Upper lobe of left lung (tissue), 6 donors: ENCODE data around the gene BEST2. TPM values are rescaled to one million over a fixed set of nuclear protein-coding genes. Genes with fewer than 3 reads are reported as not detected.

Experiments used
- ATAC-seq, 2 donors: fragments of 200-7000 bp; cut with Tn5 transposase; one replicate each; pipeline ENCODE4 v1.9.1; 2022; ENCODE audit warnings: mild to moderate bottlenecking in 2 of 2, moderate library complexity in 2 of 2; ENCODE audit not compliant: low FRiP score in 2 of 2
- DNase-seq, 2 donors: peaks; one replicate each; pipeline ENCODE4 v3.0.0-alpha.2; 2019 to 2020
- H3K27ac ChIP-seq, 4 donors: fragments of 200-600 bp; sonication (generic); one replicate each; pipeline ENCODE4 v1.5.1; 2016 to 2019
- H3K27me3 ChIP-seq, 4 donors: fragments of 200-600 bp; sonication (generic); one replicate each; pipeline ENCODE4 v1.5.1; 2017 to 2019
- H3K36me3 ChIP-seq, 4 donors: fragments of 200-600 bp; sonication (generic); one replicate each; pipeline ENCODE4 v1.5.1; 2016 to 2019
- H3K4me1 ChIP-seq, 4 donors: fragments of 200-600 bp; sonication (generic); one replicate each; pipeline ENCODE4 v1.5.1; 2018 to 2019
- H3K4me3 ChIP-seq, 4 donors: fragments of 200-600 bp; sonication (generic); one replicate each; pipeline ENCODE4 v1.5.1; 2017 to 2019; ENCODE audit warnings: mild to moderate bottlenecking in 2 of 4, moderate library complexity in 1 of 4
- H3K9me3 ChIP-seq, 4 donors: fragments of 200-600 bp; sonication (generic); one replicate each; pipeline ENCODE4 v1.5.1; 2018 to 2019
- CTCF ChIP-seq, 6 experiments: fragments of 450-650 bp in 4 of 6; fragments of 200-600 bp in 2 of 6; sonication (generic) in 2 of 6; IDR thresholded peaks; one replicate each; pipeline ENCODE4 v1.5.1; 2016 to 2019; ENCODE audit warnings: antibody characterized with exemption in 6 of 6
- EP300 ChIP-seq, 4 donors: sonication (generic); formaldehyde crosslinking; IDR thresholded peaks; one replicate each; pipeline ENCODE4 v1.5.1; 2017; ENCODE audit warnings: antibody characterized with exemption in 4 of 4, control low read depth in 2 of 4
- POLR2A ChIP-seq, 4 donors: fragments of 450-650 bp; IDR thresholded peaks; one replicate each; pipeline ENCODE4 v1.5.1; 2016 to 2017; ENCODE audit warnings: antibody characterized with exemption in 4 of 4, mild to moderate bottlenecking in 2 of 4
- POLR2AphosphoS5 ChIP-seq, 2 donors: sonication (generic); formaldehyde crosslinking; IDR thresholded peaks; one replicate each; pipeline ENCODE4 v1.5.1; 2017; ENCODE audit warnings: antibody characterized with exemption in 2 of 2
- WGBS, 2 donors: methylation state at CpG; one replicate each; pipeline ENCODE4 v1.1.5; 2017 to 2018; 5-methylcytosine and 5-hydroxymethylcytosine counted together
- small RNA-seq, 4 donors: library from RNA; depleted of rRNA; stranded (forward); fragments of <200 nt; gene quantifications; one replicate each; pipeline ENCODE3, GENCODE V24; 2016
- total RNA-seq, 6 donors: library from RNA; depleted of rRNA in 4 of 6; stranded (reverse); fragments of >200 nt in 4 of 6; gene quantifications; one replicate each; pipeline versions ENCODE4 v1.1.0 to v1.2.1, GENCODE V29; 2016 to 2021
- donor health status: DM: no; HTN: no; CAD: no; lungs with moderate emphysema.
- donor health status: DM: no; HTN: yes; CAD: no; lungs with severe emphysema.

BEST2 gene
- total RNA-seq, 6 donors from 2014 or later, result 0.11 TPM; not detected in 5

DNA sequence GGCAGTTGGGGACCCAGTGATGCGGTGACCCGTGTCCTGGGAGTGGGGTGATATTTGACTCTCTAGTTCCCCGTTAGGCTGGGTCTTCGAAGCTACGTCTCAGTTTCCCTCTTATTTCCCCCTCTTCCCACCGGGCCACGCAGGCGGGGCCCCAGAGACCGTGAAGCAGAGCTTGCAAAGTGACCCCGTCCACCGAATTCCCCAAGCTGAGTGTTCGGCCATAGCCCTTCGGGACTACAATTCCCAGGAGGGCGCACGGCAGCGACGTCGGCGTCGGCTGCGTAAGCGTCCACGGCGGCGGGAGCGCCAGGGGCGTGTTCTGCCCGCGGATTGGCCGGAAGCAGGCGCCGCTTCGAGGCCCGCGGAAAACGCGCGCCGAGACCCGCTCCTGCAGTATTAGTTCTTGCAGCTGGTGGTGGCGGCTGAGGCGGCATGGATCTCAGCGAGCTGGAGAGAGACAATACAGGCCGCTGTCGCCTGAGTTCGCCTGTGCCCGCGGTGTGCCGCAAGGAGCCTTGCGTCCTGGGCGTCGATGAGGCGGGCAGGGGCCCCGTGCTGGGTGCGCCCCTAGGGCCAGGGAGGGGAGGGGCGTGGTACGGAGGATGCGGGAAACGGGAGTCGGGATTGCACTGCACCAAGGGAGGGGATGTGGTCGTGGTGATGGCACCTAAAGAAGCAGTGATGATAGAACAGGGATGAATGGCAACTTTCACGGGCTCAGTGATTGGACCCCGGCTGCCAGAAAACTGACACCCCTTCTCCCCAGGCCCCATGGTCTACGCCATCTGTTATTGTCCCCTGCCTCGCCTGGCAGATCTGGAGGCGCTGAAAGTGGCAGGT lies 54.9 kb downstream of the BEST2 start, which contains the start of gene RNASEH2A:
RNASEH2A (plus strand) TSS at position 343 of the 840 bp plus-strand sequence; CDS start at position 433, 90 bp downstream.
- WGBS, 2 donors, result 4 to 12% methylated on average over 24 to 66 of the region's 66 CpGs
- ATAC-seq (peak; percentile 92 to 93), DNase-seq (peak; percentile 93 to 98)
- Histone ChIP-seq H3K27me3 (no peaks in the 10 kb centered on the region), H3K36me3 (peaks cover 0 to 4% (median 3%) of the 10 kb centered on the region in 4 donors), H3K27ac (peak within 1 kb of the TSS; percentile 15 to 72 (median 42)), H3K9me3 (no peaks in the 10 kb centered on the region), H3K4me3 (peak within 1 kb of the TSS; percentile 59 to 76 (median 66)), H3K4me1 (peaks cover 17 to 25% (median 20%) of the 10 kb centered on the region in 4 donors)
- peak in 1 of 4 donors; percentile 10 for TF ChIP-seq EP300 (IDR thresholded peaks at IDR 0.05)
- TF ChIP-seq POLR2AphosphoS5 (IDR thresholded peaks at IDR 0.05), result peak; percentile 57 to 74
- TF ChIP-seq POLR2A (IDR thresholded peaks at IDR 0.05), result peak in 1 of 4 donors; percentile 53
- TF ChIP-seq CTCF (IDR thresholded peaks at IDR 0.05), result peak in 2 of 6 experiments; percentile 23 to 26

Small RNA genes within 50 kb of the gene (small RNA-seq; reads per million reads assigned to genes)
- gene MIR5684 (0 to 0.31 (median 0.10) reads per million in 4 donors), gene SNORD41 (46.3 to 96.3 (median 75.0) reads per million in 4 donors)

Other genes with a start within 250 kb of the BEST2 start
- gene ZNF564, start 200.3 kb upstream of the BEST2 start, total RNA-seq, result 10 to 100 TPM in 4 of 6 donors, 1 to 10 TPM in 2; 5.0 to 28.3 (median 12.2) TPM
- gene ZNF490, start 141.0 kb upstream of the BEST2 start, total RNA-seq, result 10 to 100 TPM in 2 of 6 donors, 1 to 10 TPM in 4; 4.3 to 11.6 (median 9.0) TPM
- 10 to 100 TPM; 12.6 to 29.3 (median 21.9) TPM for gene ZNF791, start 140.9 kb upstream of the BEST2 start, total RNA-seq
- 100 to 1,000 TPM in 5 of 6 donors, 10 to 100 TPM in 1; 56.8 to 299 (median 121) TPM for gene MAN2B1, start 85.0 kb upstream of the BEST2 start, total RNA-seq
- gene WDR83, start 85.0 kb upstream of the BEST2 start, total RNA-seq, result 10 to 100 TPM in 2 of 6 donors, 1 to 10 TPM in 4; 6.1 to 12.9 (median 8.4) TPM
- gene DHPS, start 69.9 kb upstream of the BEST2 start, total RNA-seq, result 100 to 1,000 TPM in 2 of 6 donors, 10 to 100 TPM in 4; 71.6 to 190 (median 94.3) TPM
- gene GNG14, start 63.8 kb upstream of the BEST2 start, total RNA-seq, result not detected
- 10 to 100 TPM in 2 of 6 donors, 1 to 10 TPM in 4; 6.5 to 13.7 (median 8.7) TPM for gene FBXW9, start 55.2 kb upstream of the BEST2 start, total RNA-seq
- 100 to 1,000 TPM in 1 of 6 donors, 10 to 100 TPM in 5; 43.5 to 124 (median 46.1) TPM for gene TNPO2, start 27.9 kb upstream of the BEST2 start, total RNA-seq
- 100 to 1,000 TPM; 156 to 324 (median 261) TPM for gene TRIR, start 17.1 kb upstream of the BEST2 start, total RNA-seq
- gene GET3, start 14.3 kb upstream of the BEST2 start, total RNA-seq, result 10 to 100 TPM; 14.7 to 71.7 (median 49.8) TPM
- 100 to 1,000 TPM in 2 of 6 donors, 10 to 100 TPM in 4; 48.9 to 367 (median 79.6) TPM for gene HOOK2, start 23.8 kb downstream of the BEST2 start, total RNA-seq
- gene JUNB, start 39.7 kb downstream of the BEST2 start, total RNA-seq, result 100 to 1,000 TPM; 127 to 422 (median 354) TPM
- gene PRDX2, start 50.0 kb downstream of the BEST2 start, total RNA-seq, result 100 to 1,000 TPM in 4 of 6 donors, 10 to 100 TPM in 2; 57.6 to 173 (median 123) TPM
- 1 to 10 TPM in 2 of 6 donors, not detected in 4; 4.6 to 6.0 TPM for gene THSD8, start 50.3 kb downstream of the BEST2 start, total RNA-seq
- 1 to 10 TPM; 4.2 to 7.6 (median 5.6) TPM for gene RNASEH2A, start 54.8 kb downstream of the BEST2 start, total RNA-seq
- gene RTBDN, start 82.8 kb downstream of the BEST2 start, total RNA-seq, result not detected
- gene MAST1, start 86.7 kb downstream of the BEST2 start, total RNA-seq, result under 1 TPM in 3 of 6 donors, not detected in 3; 0.17 to 0.89 (median 0.61) TPM
- 10 to 100 TPM; 34.6 to 87.2 (median 60.1) TPM for gene DNASE2, start 129.7 kb downstream of the BEST2 start, total RNA-seq
- under 1 TPM in 4 of 6 donors, not detected in 2; 0.17 to 0.89 (median 0.42) TPM for gene KLF1, start 135.4 kb downstream of the BEST2 start, total RNA-seq
- gene GCDH, start 139.4 kb downstream of the BEST2 start, total RNA-seq, result 10 to 100 TPM; 19.3 to 47.1 (median 33.3) TPM
- gene SYCE2, start 167.5 kb downstream of the BEST2 start, total RNA-seq, result not detected
- gene FARSA, start 181.9 kb downstream of the BEST2 start, total RNA-seq, result 100 to 1,000 TPM in 1 of 6 donors, 10 to 100 TPM in 5; 35.3 to 104 (median 53.4) TPM
- gene CALR, start 186.8 kb downstream of the BEST2 start, total RNA-seq, result 1,000 to 10,000 TPM in 1 of 6 donors, 100 to 1,000 TPM in 5; 171 to 1,351 (median 423) TPM
- gene RAD23A, start 194.1 kb downstream of the BEST2 start, total RNA-seq, result 100 to 1,000 TPM in 3 of 6 donors, 10 to 100 TPM in 3; 69.1 to 115 (median 98.8) TPM
- 10 to 100 TPM; 15.3 to 43.8 (median 26.6) TPM for gene GADD45GIP1, start 205.4 kb downstream of the BEST2 start, total RNA-seq
- not detected for gene DAND5, start 217.8 kb downstream of the BEST2 start, total RNA-seq
- gene NFIX, start 243.7 kb downstream of the BEST2 start, total RNA-seq, result 100 to 1,000 TPM in 3 of 6 donors, 10 to 100 TPM in 3; 64.0 to 188 (median 107) TPM